Naive thymus-derived CD8-positive, alpha-beta T cell (primary cell): ENCODE measurements around the gene CCDC120. TPM values are rescaled to one million over a fixed set of nuclear protein-coding genes. Genes with fewer than 3 reads are reported as not detected.

Source experiments
- ATAC-seq, 2 donors: fragments of 150-1000 bp; cut with Tn5 transposase in 1 of 2; sonication (Bioruptor Pico), chemical (Tn5 transposase) in 1 of 2; 1 replicate in 1 of 2; 2 replicates in 1 of 2; pipeline ENCODE4 v1.10.0; 2021; ENCODE audit warnings: mild to moderate bottlenecking in 2 of 2, moderate library complexity in 2 of 2
- POLR2A ChIA-PET: fragments of 350-600 bp; sonication (Branson Sonifier 250); formaldehyde crosslinking; loops from one replicate; lab custom pipeline; 2021; ENCODE audit warnings: antibody characterized with exemption; lab: Charles Lee
- DNase-seq, 10 donors: peaks; one replicate each; pipeline versions ENCODE4 v3.0.0 to v3.0.0-alpha.2; 2020 to 2022
- H3K27ac Mint-ChIP-seq, 10 donors: one replicate each; pipeline ENCODE4 v1.8.0; 2020 to 2022; ENCODE audit warnings: mild to moderate bottlenecking in 10 of 10, mixed read lengths in 10 of 10, moderate library complexity in 4 of 10, inconsistent platforms in 1 of 10
- H3K27me3 Mint-ChIP-seq, 5 donors: one replicate each; pipeline ENCODE4 v1.8.0; 2021 to 2022; ENCODE audit warnings: mixed read lengths in 5 of 5
- H3K36me3 Mint-ChIP-seq, 3 donors: one replicate each; pipeline ENCODE4 v1.8.0; 2020 to 2022; ENCODE audit warnings: mixed read lengths in 3 of 3, mild to moderate bottlenecking in 2 of 3, inconsistent platforms in 1 of 3
- H3K4me1 Mint-ChIP-seq, 4 donors: one replicate each; pipeline ENCODE4 v1.8.0; 2021 to 2022; ENCODE audit warnings: mixed read lengths in 4 of 4
- H3K4me3 Mint-ChIP-seq, 10 donors: one replicate each; pipeline ENCODE4 v1.8.0; 2020 to 2022; ENCODE audit warnings: mild to moderate bottlenecking in 10 of 10, mixed read lengths in 10 of 10, moderate library complexity in 6 of 10, inconsistent platforms in 1 of 10
- H3K9me3 Mint-ChIP-seq, 9 donors: one replicate each; pipeline ENCODE4 v1.8.0; 2020 to 2022; ENCODE audit warnings: mixed read lengths in 9 of 9, mild to moderate bottlenecking in 3 of 9, inconsistent platforms in 1 of 9, moderate library complexity in 1 of 9
- polyA plus RNA-seq, 3 donors: library from polyadenylated mRNA; unstranded; fragments of 300-500 nt; fragmentation: Illumina TruSeq; gene quantifications; one replicate each; pipeline ENCODE4 v1.2.3, GENCODE V29; 2021
- total RNA-seq, 8 experiments: library from RNA in 2 of 8; stranded (reverse) in 2 of 8; gene quantifications; one replicate each; pipeline ENCODE4 v1.2.3 and lab custom pipeline; 2021 to 2026

The CCDC120 gene
- total and polyA plus RNA-seq, 5 experiments from 2014 or later = 0.61 to 12.9 (median 1.7) TPM

DNA sequence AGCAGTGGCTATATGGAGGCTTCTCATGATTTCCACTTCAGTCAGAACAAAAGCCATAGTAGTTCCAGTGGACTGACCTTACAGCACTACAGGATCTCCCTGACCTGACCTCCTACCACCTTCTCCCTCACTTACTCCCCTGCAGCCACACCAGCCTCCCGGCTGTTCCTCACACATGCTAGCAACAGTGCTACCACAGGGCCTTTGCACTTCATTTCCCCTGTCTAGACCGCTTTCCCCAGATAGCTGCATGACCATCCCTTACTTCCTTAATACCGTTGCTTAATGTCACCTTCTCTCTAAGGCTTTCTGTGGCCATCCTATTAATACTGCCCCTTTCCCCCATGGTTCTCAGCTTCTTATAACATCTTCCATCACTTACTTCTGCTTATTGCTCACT lies 51.6 kb downstream of the CCDC120 start:
- POLR2A ChIA-PET = no interaction called here
- DNase-seq (no peak), ATAC-seq (no peak)
- Mint-ChIP-seq H3K27me3 (no peaks in the 10 kb centered on the region), H3K4me3 (no peak overlapping the region), H3K36me3 (peaks cover 0 to 46% (median 7%) of the 10 kb centered on the region in 3 donors), H3K4me1 (peaks cover 0 to 7% (median 0%) of the 10 kb centered on the region in 4 donors), H3K9me3 (peaks cover 0 to 1% (median 0%) of the 10 kb centered on the region in 9 donors), H3K27ac (no peak overlapping the region)

DNA sequence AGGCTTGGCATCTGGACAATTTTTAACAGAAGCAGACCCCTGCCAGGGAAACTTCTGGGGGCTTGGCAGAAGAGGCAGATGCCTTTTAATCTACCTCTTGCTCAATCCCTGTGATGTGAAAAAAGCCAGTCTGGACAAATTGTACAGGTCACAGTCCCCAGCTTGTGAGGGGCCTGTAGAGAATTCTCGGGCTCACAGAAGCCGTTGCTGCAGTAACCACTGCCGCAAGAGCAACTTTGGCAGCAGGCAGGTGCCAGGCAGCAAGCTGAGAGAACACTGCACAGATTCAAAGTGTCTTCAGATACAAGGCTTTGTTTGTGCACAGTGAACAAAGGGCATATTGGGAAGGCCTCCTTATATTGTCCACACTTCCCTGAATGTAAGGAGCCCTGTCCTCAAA lies 53.0 kb downstream of the CCDC120 start:
- ATAC-seq (no peak), DNase-seq (no peak)
- H3K27me3 Mint-ChIP-seq = no peaks in the 10 kb centered on the region
- H3K4me1 Mint-ChIP-seq = peaks cover 2 to 14% (median 7%) of the 10 kb centered on the region in 4 donors
- POLR2A ChIA-PET = no interaction called here
- peaks cover 0 to 59% (median 16%) of the 10 kb centered on the region in 3 donors for H3K36me3 Mint-ChIP-seq
- no peak overlapping the region for H3K4me3 Mint-ChIP-seq
- peaks cover 0 to 1% (median 0%) of the 10 kb centered on the region in 9 donors for H3K9me3 Mint-ChIP-seq
- no peak overlapping the region for H3K27ac Mint-ChIP-seq

DNA sequence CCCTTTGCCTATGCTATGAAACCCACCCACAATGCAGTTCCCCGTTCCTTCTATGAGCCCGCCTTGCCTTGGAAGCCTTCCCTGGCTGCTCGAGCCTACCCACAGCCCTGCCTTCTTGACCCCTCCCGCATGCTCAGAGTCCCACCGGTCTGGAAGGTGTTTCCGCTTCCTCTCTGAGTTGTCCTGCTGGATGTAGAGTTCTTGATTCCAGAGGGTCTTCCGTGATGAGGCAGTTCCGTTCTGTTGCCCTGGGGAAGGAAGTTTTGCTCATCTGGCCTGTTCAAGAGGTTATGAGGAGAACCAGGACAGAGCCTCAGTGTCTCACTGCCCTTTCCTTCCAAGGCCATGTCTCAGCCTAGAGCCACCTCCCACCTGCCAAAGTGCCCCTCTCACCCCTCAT lies 57.3 kb downstream of the CCDC120 start:
- H3K27ac Mint-ChIP-seq = peak overlapping the region in 4 of 10 donors; percentile 44 to 63 (median 56)
- no peaks in the 10 kb centered on the region for H3K27me3 Mint-ChIP-seq
- no peak for ATAC-seq
- H3K36me3 Mint-ChIP-seq = peaks cover 0 to 58% (median 19%) of the 10 kb centered on the region in 3 donors
- DNase-seq = no peak
- POLR2A ChIA-PET = interaction anchor here (1.2 kb wide), 1 partner anchor 158 kb away, joined by 6 read pairs; no protein-coding TSS in a partner anchor
- peak overlapping the region in 3 of 10 donors; percentile 25 to 90 (median 57) for H3K4me3 Mint-ChIP-seq
- peaks cover 10 to 31% (median 26%) of the 10 kb centered on the region in 4 donors for H3K4me1 Mint-ChIP-seq
- no peaks in the 10 kb centered on the region for H3K9me3 Mint-ChIP-seq

DNA sequence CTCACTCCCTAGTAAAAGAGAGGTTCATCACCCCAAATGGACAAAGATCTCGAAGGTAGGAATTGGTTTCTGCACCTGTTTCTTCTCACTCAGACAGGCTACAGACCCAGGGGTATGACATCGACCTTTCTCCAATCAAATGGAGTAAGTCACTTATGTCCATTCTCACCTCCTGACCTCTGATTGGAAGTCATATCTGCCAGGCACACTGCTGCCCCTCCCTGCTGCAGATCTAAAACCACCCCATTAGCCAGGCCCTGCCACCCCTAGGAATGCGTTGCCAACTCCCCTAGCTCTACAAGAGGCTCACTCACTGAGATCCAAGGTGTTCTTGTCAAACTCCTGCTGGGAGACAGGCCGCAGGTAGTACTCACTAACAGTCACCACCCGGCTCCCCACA lies 57.9 kb downstream of the CCDC120 start:
- peak overlapping the region in 4 of 10 donors; percentile 50 to 63 (median 59) for H3K27ac Mint-ChIP-seq
- peaks cover 0 to 64% (median 19%) of the 10 kb centered on the region in 3 donors for H3K36me3 Mint-ChIP-seq
- no peaks in the 10 kb centered on the region for H3K9me3 Mint-ChIP-seq
- peak overlapping the region in 9 of 10 donors; percentile 3 to 90 (median 72) for H3K4me3 Mint-ChIP-seq
- POLR2A ChIA-PET = no interaction called here
- no peaks in the 10 kb centered on the region for H3K27me3 Mint-ChIP-seq
- DNase-seq (no peak), ATAC-seq (no peak)
- H3K4me1 Mint-ChIP-seq = peaks cover 11 to 34% (median 30%) of the 10 kb centered on the region in 4 donors

DNA sequence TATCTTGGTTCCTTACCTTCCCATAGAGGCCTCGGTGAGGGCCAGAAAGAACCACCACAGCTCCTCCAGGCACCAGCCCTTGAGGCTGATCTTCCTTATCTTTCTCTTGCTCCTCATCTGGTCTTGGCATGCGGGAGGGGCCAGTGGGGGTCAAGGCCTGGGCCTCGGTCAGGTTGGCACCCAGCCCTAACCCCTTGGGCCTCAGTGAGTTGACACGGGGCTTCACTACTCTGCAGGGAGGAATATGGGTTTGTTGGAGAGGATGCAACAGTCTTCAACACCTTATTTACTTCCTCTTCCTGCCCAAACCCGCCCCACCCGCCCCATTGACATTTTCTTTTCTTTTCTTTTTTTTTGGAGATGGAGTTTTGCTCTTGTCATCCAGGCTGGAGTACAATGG lies 58.8 kb downstream of the CCDC120 start:
- Mint-ChIP-seq H3K27me3 (no peaks in the 10 kb centered on the region), H3K4me3 (peak overlapping the region; percentile 72 to 91 (median 88)), H3K27ac (peak overlapping the region; percentile 80 to 95 (median 89)), H3K4me1 (peaks cover 12 to 43% (median 36%) of the 10 kb centered on the region in 4 donors), H3K9me3 (no peaks in the 10 kb centered on the region), H3K36me3 (peaks cover 0 to 61% (median 19%) of the 10 kb centered on the region in 3 donors)
- ATAC-seq (no peak), DNase-seq (no peak)
- POLR2A ChIA-PET = no interaction called here

Other genes starting within 250 kb of the CCDC120 start
- gene ERAS, start 232.5 kb upstream of the CCDC120 start, total RNA-seq = not detected
- not detected for gene ERAS, start 232.5 kb upstream of the CCDC120 start, polyA plus RNA-seq
- gene PCSK1N, start 223.4 kb upstream of the CCDC120 start, total RNA-seq = 1 to 10 TPM; 3.6 to 4.9 TPM
- gene PCSK1N, start 223.4 kb upstream of the CCDC120 start, polyA plus RNA-seq = 10 to 100 TPM; 12.6 to 28.0 (median 19.9) TPM
- gene TIMM17B, start 161.2 kb upstream of the CCDC120 start, total RNA-seq = 10 to 100 TPM; 41.2 to 44.8 TPM
- gene TIMM17B, start 161.2 kb upstream of the CCDC120 start, polyA plus RNA-seq = 10 to 100 TPM; 52.9 to 59.1 (median 55.5) TPM
- 10 to 100 TPM; 66.4 to 68.8 TPM for gene PQBP1, start 161.1 kb upstream of the CCDC120 start, total RNA-seq
- gene PQBP1, start 161.1 kb upstream of the CCDC120 start, polyA plus RNA-seq = 100 to 1,000 TPM in 1 of 3 donors, 10 to 100 TPM in 2; 92.7 to 114 (median 94.5) TPM
- 10 to 100 TPM; 11.4 to 12.7 TPM for gene SLC35A2, start 147.4 kb upstream of the CCDC120 start, total RNA-seq
- gene SLC35A2, start 147.4 kb upstream of the CCDC120 start, polyA plus RNA-seq = 1 to 10 TPM; 6.8 to 8.1 (median 7.3) TPM
- gene PIM2, start 140.0 kb upstream of the CCDC120 start, total RNA-seq = 100 to 1,000 TPM; 126 to 132 TPM
- gene PIM2, start 140.0 kb upstream of the CCDC120 start, polyA plus RNA-seq = 100 to 1,000 TPM; 170 to 331 (median 313) TPM
- 10 to 100 TPM; 98.7 to 99.4 TPM for gene OTUD5, start 101.4 kb upstream of the CCDC120 start, total RNA-seq
- 10 to 100 TPM; 23.7 to 48.4 (median 24.3) TPM for gene OTUD5, start 101.4 kb upstream of the CCDC120 start, polyA plus RNA-seq
- gene KCND1, start 87.2 kb upstream of the CCDC120 start, total RNA-seq = 1 to 10 TPM; 1.6 to 1.7 TPM
- under 1 TPM in 2 of 3 donors, not detected in 1; 0.06 to 0.08 TPM for gene KCND1, start 87.2 kb upstream of the CCDC120 start, polyA plus RNA-seq
- gene GRIPAP1, start 56.7 kb upstream of the CCDC120 start, total RNA-seq = 100 to 1,000 TPM in 1 of 2 experiments, 10 to 100 TPM in 1; 91.1 to 100 TPM
- 10 to 100 TPM in 2 of 3 donors, 1 to 10 TPM in 1; 6.8 to 15.9 (median 12.6) TPM for gene GRIPAP1, start 56.7 kb upstream of the CCDC120 start, polyA plus RNA-seq
- 10 to 100 TPM; 31.0 to 34.4 TPM for gene TFE3, start 15.6 kb upstream of the CCDC120 start, total RNA-seq
- 1 to 10 TPM; 2.6 to 4.4 (median 3.5) TPM for gene TFE3, start 15.6 kb upstream of the CCDC120 start, polyA plus RNA-seq
- 10 to 100 TPM; 22.9 to 24.6 TPM for gene PRAF2, start 15.0 kb downstream of the CCDC120 start, total RNA-seq
- gene PRAF2, start 15.0 kb downstream of the CCDC120 start, polyA plus RNA-seq = 10 to 100 TPM; 39.0 to 52.9 (median 50.7) TPM
- 100 to 1,000 TPM; 112 to 124 TPM for gene WDR45, start 20.9 kb downstream of the CCDC120 start, total RNA-seq
- gene WDR45, start 20.9 kb downstream of the CCDC120 start, polyA plus RNA-seq = 10 to 100 TPM; 42.4 to 57.2 (median 43.3) TPM
- gene GPKOW, start 64.7 kb downstream of the CCDC120 start, total RNA-seq = 10 to 100 TPM; 18.2 to 18.6 TPM
- 10 to 100 TPM; 17.7 to 31.1 (median 27.9) TPM for gene GPKOW, start 64.7 kb downstream of the CCDC120 start, polyA plus RNA-seq
- gene MAGIX, start 103.8 kb downstream of the CCDC120 start, total RNA-seq = 1 to 10 TPM in 1 of 2 experiments, under 1 TPM in 1; 0.96 to 1.2 TPM
- under 1 TPM; 0.52 to 0.77 (median 0.71) TPM for gene MAGIX, start 103.8 kb downstream of the CCDC120 start, polyA plus RNA-seq
- gene PLP2, start 112.9 kb downstream of the CCDC120 start, total RNA-seq = 1 to 10 TPM; 6.4 to 6.7 TPM
- gene PLP2, start 112.9 kb downstream of the CCDC120 start, polyA plus RNA-seq = 100 to 1,000 TPM; 117 to 141 (median 119) TPM
- gene PRICKLE3, start 127.4 kb downstream of the CCDC120 start, total RNA-seq = 10 to 100 TPM in 1 of 2 experiments, 1 to 10 TPM in 1; 8.5 to 10.1 TPM
- gene PRICKLE3, start 127.4 kb downstream of the CCDC120 start, polyA plus RNA-seq = 1 to 10 TPM; 1.3 to 2.9 (median 2.0) TPM
- gene SYP, start 141.2 kb downstream of the CCDC120 start, total RNA-seq = under 1 TPM; 0.34 to 0.58 TPM
- gene SYP, start 141.2 kb downstream of the CCDC120 start, polyA plus RNA-seq = under 1 TPM; 0.27 to 0.41 (median 0.40) TPM
- 1 to 10 TPM; 3.6 to 3.8 TPM for gene CACNA1F, start 174.3 kb downstream of the CCDC120 start, total RNA-seq
- gene CACNA1F, start 174.3 kb downstream of the CCDC120 start, polyA plus RNA-seq = under 1 TPM in 1 of 3 donors, not detected in 2; 0.02 TPM
- 10 to 100 TPM; 27.4 to 27.9 TPM for gene CCDC22, start 176.5 kb downstream of the CCDC120 start, total RNA-seq
- 10 to 100 TPM; 22.2 to 29.8 (median 25.2) TPM for gene CCDC22, start 176.5 kb downstream of the CCDC120 start, polyA plus RNA-seq
- gene FOXP3, start 205.7 kb downstream of the CCDC120 start, total RNA-seq = under 1 TPM; 0.18 to 0.41 TPM
- gene FOXP3, start 205.7 kb downstream of the CCDC120 start, polyA plus RNA-seq = under 1 TPM in 2 of 3 donors, not detected in 1; 0.17 to 0.33 TPM
- gene PPP1R3F, start 210.8 kb downstream of the CCDC120 start, total RNA-seq = 10 to 100 TPM; 14.8 to 21.8 TPM
- gene PPP1R3F, start 210.8 kb downstream of the CCDC120 start, polyA plus RNA-seq = 1 to 10 TPM; 6.7 to 9.7 (median 8.3) TPM
- gene GAGE10, start 244.6 kb downstream of the CCDC120 start, total RNA-seq = 1 to 10 TPM in 1 of 2 experiments, not detected in 1; 1.0 TPM
- not detected for gene GAGE10, start 244.6 kb downstream of the CCDC120 start, polyA plus RNA-seq